NCI-H1048 (cell line): Measurements from ENCODE around the gene SLC45A2.
"Not testable (repeated sequence)": the region's sequence is repeated elsewhere in the genome, so short reads cannot be mapped to it uniquely, and the experiment has no call there.

Experiments
- DNase-seq: peaks from one replicate; lab custom pipeline; 2025; lab: John Stamatoyannopoulos, UW

SLC45A2 gene, protein sequence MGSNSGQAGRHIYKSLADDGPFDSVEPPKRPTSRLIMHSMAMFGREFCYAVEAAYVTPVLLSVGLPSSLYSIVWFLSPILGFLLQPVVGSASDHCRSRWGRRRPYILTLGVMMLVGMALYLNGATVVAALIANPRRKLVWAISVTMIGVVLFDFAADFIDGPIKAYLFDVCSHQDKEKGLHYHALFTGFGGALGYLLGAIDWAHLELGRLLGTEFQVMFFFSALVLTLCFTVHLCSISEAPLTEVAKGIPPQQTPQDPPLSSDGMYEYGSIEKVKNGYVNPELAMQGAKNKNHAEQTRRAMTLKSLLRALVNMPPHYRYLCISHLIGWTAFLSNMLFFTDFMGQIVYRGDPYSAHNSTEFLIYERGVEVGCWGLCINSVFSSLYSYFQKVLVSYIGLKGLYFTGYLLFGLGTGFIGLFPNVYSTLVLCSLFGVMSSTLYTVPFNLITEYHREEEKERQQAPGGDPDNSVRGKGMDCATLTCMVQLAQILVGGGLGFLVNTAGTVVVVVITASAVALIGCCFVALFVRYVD

DNA sequence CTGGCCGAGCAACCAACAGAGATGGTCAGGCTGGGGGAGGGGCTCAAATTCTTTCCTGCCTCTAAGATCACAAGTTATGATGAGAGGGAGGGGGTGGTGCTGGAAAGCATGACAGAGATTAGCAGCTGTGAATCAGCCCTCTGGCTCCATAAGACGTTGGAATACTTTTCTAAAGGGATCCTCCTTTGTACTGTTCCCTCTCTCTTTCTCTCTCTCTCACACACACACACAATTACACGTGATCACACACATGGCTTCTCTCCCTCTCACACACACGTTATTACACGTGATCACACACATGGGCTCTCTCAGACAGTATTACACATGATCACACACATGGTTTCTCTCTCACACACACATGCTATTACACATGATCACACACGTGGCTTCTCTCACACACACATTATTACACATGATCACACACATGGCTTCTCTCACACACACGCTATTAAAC, at the start of gene SLC45A2:
Gene SLC45A2, minus strand, starts transcription at position 23 of the 454 bp plus-strand sequence. CDS start 110 bp downstream, outside the sequence.
- DNase-seq = no peak

DNA sequence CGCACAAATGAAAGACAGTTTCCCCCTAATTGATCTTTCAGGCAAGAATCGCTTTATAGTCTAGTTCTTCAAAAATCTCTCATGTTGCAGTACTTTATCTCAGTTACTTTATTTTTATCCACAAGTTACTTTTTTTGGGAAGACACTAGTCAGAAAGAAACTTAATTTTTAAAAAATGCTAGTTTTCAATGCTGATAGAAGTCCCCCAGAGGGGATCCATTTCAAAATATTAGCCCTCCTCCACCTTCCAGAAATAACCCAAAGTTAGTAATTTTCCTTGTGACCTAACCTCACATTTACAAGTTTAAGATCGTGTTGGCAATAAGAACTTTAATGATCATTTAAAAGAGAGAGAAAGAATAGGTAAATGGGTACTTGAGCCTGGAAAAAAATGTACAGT, 47.5 kb upstream of the SLC45A2 start:
- DNase-seq = no peak

DNA sequence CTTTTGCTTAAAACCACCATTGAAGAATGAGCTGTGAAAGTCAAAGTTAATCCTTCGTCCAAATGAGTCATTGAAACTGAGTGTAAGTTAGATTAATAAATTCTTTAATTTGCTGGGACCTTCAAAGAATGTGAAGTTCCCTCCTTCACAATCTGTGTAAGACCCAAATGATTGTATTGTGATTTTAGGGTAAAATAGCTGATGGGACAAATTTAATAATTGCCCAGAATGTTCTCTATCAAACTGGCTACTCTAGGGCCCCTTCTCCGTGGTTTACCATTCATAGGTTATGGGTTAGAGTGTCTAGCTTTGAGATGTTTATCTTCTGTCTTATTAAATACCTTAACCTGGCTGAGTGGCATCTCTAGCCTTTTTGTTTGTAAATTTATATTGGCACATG, 46.6 kb upstream of the SLC45A2 start:
- DNase-seq = no peak

DNA sequence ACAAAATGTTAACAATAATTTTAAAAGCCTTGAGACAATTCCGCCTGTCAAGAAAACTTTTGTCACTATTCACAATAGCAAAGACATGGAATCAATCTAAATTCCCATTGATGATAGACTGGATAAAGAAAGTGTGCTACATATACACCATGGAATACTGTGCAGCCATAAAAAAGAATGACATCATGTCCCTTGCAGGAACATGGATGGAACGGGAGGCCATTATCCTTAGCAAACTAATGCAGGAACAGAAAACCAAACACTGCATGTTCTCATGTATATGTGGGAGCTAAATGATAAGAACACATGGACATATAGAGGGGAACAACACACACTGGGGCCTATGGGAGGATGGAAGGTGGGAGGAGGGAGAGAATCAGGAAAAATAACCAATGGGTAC, 46.1 kb upstream of the SLC45A2 start:
- DNase-seq = not testable (repeated sequence)

DNA sequence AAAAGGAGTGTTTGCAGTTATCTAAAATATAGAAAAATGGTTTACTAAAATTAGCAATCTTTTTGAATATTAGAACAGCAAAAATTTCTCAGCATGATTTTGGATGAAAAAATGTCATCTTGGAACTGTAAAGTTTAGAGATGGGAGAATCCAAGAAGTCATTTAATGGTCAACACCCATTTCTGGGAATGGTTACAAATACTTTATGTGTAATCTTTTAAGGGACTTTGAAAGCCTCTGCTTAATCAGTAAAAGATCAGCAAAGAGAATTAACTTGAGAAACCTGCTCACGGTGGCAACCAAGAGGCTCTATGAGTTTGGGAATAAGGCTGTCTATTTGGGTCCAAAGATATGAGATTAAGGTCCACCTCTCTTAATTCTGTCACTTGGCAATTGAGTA, 45.6 kb upstream of the SLC45A2 start:
- DNase-seq = no peak

DNA sequence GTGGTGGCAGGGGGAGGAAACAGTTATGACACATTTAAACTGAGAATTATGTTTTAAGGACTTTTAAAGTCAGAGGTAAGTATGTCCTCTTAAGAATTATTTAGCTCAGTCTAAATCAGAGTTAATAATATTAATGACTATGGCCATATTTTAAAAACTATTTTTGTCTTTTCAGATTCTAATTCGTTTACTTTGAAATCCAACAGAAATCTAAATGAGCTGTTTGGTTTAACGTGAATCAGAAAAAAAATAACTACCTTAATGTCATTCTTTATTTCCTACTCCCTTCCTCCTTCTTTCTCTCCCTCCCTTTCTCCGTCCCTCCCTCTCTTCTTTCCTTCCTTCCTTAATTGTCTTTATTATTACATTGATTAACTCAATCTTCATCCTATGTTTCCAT, 43.9 kb upstream of the SLC45A2 start:
- no peak for DNase-seq

DNA sequence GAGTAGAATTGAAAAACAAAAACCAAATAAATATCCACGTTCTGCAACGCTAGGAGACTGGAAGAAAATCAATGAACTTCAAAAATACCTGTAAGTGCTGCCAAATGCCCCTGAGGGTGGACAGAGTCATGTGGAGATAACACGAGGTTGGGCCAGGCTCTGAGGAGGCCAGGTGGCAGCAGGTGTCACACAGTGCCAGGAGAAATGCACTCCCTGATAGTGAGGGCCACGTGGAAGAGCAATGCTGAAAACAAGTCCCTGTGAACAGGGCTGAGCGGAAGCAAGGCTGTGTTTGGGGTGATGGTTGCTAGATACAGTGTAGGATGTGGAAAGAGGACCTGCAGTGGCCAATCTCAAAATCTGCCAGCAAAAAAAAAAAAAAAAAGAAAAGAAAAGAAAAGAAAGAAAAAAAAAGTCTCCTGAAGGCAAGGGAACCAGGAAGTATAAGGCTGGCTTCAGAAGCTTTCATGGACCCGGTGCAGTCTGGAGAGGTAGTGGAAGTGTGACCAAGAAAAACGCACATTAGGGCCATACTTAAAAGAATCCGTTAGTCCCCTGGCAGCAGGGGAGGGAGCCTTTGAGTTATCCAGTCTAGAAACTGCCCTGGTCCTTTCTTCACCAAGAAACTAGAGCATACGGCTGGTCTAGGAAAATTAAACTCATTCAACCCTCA, 41.7 kb upstream of the SLC45A2 start:
- no peak for DNase-seq

DNA sequence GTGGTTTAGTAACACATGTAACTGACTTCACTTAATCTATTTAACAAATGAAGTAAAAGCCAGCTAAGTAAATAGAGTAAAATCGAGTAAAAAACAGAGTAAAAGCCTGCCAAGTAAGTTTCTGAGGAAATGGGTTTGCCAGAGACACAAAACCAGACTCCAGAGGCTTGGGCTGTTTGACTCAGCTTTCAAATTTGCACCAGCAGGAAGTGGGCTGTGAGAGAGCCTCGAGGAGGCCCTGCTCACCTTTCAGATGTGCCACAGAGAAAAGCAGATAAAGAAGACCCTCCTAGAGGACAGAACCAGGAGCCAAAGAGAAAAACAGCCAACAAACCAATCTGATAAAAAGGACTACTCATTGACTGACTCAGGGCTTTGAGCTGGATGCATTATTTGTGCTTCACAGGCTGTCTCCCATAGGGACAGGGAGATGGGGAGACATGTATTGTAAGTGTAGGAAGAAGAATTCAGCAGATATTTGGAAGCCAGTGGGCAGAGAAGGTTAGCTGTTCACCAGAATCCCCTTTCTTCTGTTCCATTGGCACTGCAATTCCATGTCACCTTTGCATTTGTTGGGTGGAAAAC, 37.7 kb upstream of the SLC45A2 start:
- DNase-seq = no peak

DNA sequence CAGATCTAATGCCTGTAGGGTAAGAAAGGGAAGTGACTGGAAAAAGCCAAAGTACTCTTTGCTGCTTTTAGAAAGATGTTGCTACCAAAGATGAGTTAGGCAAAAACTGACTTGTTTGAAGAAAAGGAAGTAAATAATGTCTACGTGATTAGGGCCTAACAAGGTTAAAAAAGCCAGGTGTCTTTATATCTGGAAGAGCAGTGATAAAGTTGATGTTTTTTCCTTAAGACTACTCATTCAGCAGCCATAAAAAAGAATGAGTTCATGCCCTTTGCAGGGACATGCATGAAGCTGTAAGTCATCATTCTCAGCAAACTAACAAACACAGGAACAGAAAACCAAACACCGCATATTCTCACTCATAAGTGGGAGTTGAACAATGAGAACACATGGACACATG, 36.8 kb upstream of the SLC45A2 start:
- no peak for DNase-seq

DNA sequence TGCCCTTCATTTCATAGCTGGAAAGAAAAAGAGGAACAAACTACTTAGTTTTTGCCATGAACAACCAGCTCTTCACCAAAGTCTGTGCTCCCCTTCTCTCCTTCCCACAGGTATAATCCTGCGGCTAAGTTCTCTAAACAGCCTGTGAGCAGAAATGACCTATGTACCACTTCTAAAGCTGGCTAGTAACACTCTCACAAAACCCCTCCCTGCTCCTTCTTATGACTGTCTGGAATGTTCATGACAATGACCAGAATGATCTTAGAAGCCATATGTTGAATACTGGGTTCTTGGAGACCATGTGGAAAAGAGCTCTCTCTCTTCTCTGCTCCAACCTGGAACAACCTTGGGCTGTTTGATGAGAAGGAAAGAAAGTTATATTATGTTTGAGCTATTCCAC, 36.2 kb upstream of the SLC45A2 start:
- no peak for DNase-seq

DNA sequence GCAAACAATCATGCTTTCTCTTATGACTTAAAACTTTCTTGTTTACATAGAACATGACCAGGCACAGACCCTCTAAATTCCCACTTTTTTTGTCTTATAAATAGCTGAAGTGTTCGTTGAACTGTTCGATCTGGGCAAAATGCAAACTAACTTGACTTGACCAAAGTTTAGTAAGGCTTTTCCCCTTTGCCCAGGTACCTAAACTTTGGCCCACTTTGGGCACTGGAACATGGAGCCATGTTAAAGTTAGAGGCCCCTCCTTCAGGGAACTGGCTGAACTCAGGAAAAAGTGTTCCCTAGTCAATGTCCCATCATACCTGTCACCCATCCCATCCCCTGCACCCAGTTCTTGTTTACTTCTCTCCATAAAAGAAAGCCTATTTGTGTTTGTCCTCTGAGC, 32.8 kb upstream of the SLC45A2 start:
- no peak for DNase-seq

DNA sequence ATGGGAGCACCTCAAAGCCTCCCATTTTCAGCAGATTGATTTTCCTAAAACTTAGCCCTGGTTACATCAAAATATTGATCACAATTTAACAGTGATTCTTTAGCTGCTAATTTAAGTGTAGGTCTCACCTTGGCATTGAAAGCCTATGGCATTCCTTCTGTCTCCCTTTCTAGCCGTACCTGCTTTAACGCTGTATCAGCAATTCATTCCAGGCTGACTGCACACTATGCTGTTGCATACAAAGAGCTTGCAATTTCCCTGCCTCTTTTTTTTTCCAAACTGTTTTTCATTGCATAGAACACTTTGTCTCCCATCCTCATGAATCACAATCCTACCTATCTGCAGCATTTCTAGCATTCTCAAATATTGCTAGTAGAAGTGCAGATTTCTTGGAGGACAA, 32.3 kb upstream of the SLC45A2 start:
- no peak for DNase-seq

DNA sequence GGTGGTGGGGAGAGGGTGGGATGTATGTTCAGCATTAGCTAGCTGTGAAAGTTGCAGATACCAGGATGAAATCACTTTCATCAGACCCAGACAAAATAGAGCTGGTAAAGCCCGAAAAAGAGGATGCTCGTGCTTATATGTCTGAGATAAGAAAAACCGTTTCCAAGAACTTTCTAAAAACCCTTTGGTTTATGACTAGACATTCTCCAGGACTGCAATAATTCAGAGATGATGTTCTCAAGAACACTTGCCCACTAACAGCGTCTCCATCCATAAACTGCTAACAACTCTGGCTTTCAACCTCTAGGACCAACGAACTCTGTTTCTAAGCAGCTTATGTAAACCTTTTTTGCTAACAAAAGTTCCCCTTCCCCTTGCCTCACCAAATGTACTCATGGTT, 31.7 kb upstream of the SLC45A2 start:
- no peak for DNase-seq

DNA sequence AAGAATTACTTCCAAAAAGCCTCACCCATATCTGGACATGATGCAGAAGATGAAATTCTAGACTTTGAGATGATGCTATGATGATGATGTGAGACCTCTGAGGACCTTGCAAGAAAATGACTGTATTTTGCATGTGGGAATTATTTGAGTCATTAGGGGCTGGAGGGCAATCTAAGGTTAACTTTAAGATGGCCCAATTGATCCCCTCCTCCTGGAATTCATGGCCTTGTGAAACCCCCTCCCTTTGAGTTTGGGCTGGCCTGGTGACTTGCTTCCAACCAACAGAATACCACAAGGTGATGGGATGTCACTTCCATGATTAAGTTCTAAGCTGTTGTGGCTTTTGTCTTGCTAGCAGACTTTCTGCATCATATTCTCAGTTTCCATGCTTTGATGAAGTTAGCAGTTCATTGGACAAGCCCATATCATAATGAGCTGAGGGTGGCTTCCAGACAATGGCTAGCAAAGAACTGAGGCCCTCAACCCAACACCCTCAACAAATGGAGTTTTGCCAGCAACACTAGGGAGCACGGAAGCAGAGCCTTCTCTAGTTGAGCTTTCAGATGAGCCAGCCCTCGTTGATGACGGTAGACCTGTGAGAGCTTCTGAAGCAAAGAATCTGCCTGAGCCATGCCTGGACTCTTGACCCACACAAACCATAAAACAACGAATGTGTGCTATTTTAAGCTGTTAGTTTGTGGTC, 30.8 kb upstream of the SLC45A2 start:
- DNase-seq = no peak

DNA sequence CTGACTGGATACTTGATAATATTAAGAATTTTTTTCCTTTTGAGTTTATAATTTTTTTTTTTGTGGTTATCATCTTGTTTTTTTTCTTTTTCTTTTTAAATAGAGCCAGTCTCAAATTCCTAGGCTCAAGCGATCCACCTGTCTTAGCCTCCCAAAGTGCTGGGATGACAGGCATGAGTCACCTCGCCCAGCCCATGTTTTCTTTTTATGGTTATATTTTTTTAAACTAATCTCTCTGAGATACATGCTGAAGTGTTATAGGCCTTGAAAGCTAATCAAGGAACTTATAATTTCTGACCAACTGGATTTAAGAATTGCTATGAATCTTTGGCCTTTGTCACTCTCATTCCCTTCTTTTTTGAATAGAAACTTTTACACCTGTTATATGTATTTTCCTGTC, 30.1 kb upstream of the SLC45A2 start:
- DNase-seq = no peak

DNA sequence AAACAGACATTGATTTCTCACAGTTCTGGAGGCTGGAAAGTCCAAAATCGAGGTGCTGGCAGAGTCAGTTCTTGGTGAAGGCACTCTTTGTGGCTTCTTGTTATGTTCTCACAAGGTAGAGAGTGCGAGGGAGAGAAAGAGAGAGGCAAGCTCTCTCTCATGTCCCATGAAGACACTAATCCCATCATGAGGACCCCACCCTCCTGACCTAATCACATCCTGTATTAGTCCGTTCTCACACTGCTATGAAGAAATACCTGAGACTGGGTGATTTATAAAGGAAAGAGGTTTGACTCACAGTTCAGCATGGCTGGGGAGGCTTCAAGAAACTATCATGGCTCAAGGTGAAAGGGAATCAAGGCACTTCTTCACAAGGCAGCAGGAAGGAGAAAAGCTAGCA, 29.1 kb upstream of the SLC45A2 start:
- no peak for DNase-seq

DNA sequence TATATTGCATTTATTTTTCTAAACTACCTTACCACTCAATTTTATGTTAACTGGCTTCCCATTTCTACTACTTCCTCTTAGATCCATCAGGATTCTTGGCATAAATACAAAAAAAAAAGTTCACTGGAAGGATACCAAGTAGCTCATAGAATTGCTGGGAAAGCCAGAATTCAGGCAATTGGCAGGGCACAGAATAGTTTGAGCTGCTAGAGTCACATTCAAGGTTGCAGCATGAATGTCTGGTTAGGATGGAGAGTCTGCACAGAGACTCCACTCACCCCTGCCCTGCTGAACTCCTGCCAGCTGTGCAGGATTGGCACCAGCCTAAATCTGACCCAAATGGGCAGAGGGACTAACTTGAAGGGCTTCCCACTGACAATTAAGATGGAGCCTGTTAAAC, 28.3 kb upstream of the SLC45A2 start:
- DNase-seq = no peak

DNA sequence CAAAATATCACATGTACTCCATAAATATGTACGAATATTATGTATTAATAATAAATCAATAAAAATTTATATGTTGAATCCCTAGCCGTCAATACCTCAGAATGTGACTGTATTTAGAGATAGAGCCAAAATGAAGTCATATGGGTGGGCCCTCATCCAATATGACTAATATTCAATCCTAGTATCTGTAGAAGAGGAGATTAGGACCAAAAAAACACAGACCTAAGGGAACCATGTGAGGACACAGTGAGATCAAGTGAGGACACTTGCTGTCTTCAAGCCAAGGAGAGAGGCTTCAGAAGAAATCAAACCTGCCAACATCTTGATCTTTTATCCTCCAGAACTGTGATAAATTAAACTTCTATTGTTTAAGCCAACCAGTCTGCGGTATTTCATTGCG, 27.0 kb upstream of the SLC45A2 start:
- DNase-seq = no peak

DNA sequence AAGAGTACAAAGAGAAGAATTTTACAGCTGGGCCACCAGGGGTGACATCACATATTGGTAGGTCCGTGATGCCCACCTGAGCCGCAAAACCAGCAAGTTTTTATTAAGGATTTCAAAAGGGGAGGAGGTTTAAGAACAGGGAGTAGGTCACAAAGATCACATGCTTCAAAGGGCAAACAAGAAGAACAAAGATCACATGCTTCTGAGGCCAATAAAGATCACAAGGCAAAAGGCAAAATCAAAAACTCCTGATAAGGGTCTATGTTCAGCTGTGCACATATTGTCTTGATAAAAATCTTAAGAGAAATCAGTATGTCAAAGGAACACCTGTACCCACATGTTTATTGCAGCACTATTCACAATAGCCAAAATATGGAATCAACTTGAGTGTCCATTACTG, 25.7 kb upstream of the SLC45A2 start:
- DNase-seq = not testable (repeated sequence)

DNA sequence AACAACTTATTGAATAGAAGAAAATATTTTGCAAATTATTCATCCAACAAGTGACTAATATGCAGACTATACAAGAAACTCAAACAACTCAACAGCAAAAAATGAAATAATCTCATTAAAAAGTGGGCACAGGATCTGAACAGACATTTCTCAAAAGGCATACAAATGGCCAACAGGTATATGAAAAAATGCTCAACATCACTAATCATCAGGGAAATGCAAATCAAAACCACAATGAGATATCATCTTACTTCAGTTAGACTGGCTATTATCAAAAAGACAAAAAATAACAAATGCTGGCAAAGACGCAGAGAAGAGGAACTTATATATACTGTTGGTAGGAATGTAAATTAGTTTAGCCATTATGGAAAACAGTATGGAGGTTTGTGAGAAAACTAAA, 25.1 kb upstream of the SLC45A2 start:
- no peak for DNase-seq

DNA sequence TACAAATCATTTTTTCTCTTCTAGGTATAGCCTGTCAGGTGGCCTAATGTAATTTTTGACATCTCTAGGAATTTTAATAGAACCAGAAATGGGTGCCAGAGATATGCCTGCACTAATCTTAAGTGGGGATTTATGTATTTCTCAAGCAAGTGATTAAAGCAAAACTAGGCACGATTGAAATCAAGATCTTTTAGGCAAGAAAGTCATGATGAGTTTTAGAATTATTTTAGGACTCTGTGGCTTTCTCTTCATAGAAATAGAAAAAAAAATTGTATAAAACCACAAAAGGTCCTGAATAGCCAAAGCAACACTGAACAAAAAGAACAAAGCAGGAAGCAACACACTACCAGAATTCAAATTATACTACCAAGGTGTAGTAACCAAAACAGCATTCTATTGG, 24.3 kb upstream of the SLC45A2 start:
- no peak for DNase-seq
